HepG2 (cell line): Measurements from ENCODE around the gene PGM3. TPM values are rescaled to one million over a fixed set of nuclear protein-coding genes. Genes with fewer than 3 reads are reported as not detected.

Experiments used
- BRD4 ChIP-seq: sonication (generic); formaldehyde crosslinking; IDR thresholded peaks from 2 replicates; pipeline ENCODE4 v1.4.0; 2020; ENCODE audit warnings: missing genetic modification reagents
- DZIP1 ChIP-seq: sonication (generic); formaldehyde crosslinking; IDR thresholded peaks from 2 replicates; pipeline ENCODE4 v1.5.0; 2020; ENCODE audit warnings: mild to moderate bottlenecking, missing genetic modification reagents
- ESRRA ChIP-seq: sonication (generic); formaldehyde crosslinking; IDR thresholded peaks from 2 replicates; pipeline ENCODE4 v1.5.1; 2020; ENCODE audit warnings: mild to moderate bottlenecking, low read depth, missing genetic modification reagents
- IRF2 ChIP-seq: IDR thresholded peaks from 2 replicates; pipeline ENCODE4 v1.6.1; 2018; ENCODE audit warnings: missing genetic modification reagents, missing compliant biosample characterization
- MAFK ChIP-seq, 2 experiments: IDR thresholded peaks in 1 of 2; conservative IDR thresholded peaks in 1 of 2; 2 replicates each; pipeline ENCODE4 v1.6.1; 2011; ENCODE audit warnings: improper control_type of control experiment in 2 of 2, low read length in 2 of 2
- NCOA1 ChIP-seq: sonication (generic); formaldehyde crosslinking; IDR thresholded peaks from 2 replicates; pipeline ENCODE4 v1.9.0; 2021; ENCODE audit warnings: missing genetic modification reagents
- NONO ChIP-seq, 2 experiments: fragments of 450-650 bp in 1 of 2; sonication (generic) in 1 of 2; formaldehyde crosslinking in 1 of 2; IDR thresholded peaks in 1 of 2; conservative IDR thresholded peaks in 1 of 2; 2 replicates each; pipeline versions ENCODE4 v1.6.1 to v1.8.0; 2017 to 2022; ENCODE audit warnings: mild to moderate bottlenecking in 1 of 2, missing genetic modification reagents in 1 of 2, moderate library complexity in 1 of 2
- SALL2 ChIP-seq: sonication (generic); formaldehyde crosslinking; IDR thresholded peaks from 2 replicates; pipeline ENCODE4 v1.8.1; 2023; ENCODE audit warnings: mild to moderate bottlenecking, missing genetic modification reagents, inconsistent platforms
- SRY ChIP-seq: sonication (generic); formaldehyde crosslinking; IDR thresholded peaks from 2 replicates; pipeline ENCODE4 v1.8.0; 2022; ENCODE audit warnings: mild to moderate bottlenecking, missing genetic modification reagents
- TBP ChIP-seq: sonication (generic); formaldehyde crosslinking; IDR thresholded peaks from 2 replicates; pipeline ENCODE4 v1.5.0; 2020; ENCODE audit warnings: missing genetic modification reagents
- ZBTB2 ChIP-seq: sonication (generic); formaldehyde crosslinking; IDR thresholded peaks from 2 replicates; pipeline ENCODE4 v1.8.0; 2022; ENCODE audit warnings: low read depth, missing genetic modification reagents
- ZBTB43 ChIP-seq: sonication (generic); formaldehyde crosslinking; conservative IDR thresholded peaks from 2 replicates; pipeline ENCODE4 v1.4.0; 2020; ENCODE audit warnings: missing genetic modification reagents
- ZFP62 ChIP-seq: sonication (generic); formaldehyde crosslinking; IDR thresholded peaks from 2 replicates; pipeline ENCODE4 v1.4.0; 2020; ENCODE audit warnings: missing genetic modification reagents
- ZIK1 ChIP-seq: sonication (generic); formaldehyde crosslinking; IDR thresholded peaks from 2 replicates; pipeline ENCODE4 v1.5.0; 2020; ENCODE audit warnings: mild to moderate bottlenecking, low read depth, missing genetic modification reagents, borderline replicate concordance
- ZNF235 ChIP-seq: sonication (generic); formaldehyde crosslinking; IDR thresholded peaks from 2 replicates; pipeline ENCODE4 v1.8.1; 2023; ENCODE audit warnings: mild to moderate bottlenecking, missing genetic modification reagents, borderline replicate concordance
- ZNF3 ChIP-seq: IDR thresholded peaks from 2 replicates; pipeline ENCODE4 v1.7.0; 2017; ENCODE audit warnings: inconsistent platforms
- ZNF496 ChIP-seq: sonication (generic); formaldehyde crosslinking; IDR thresholded peaks from 2 replicates; pipeline ENCODE4 v1.8.1; 2023; ENCODE audit warnings: mild to moderate bottlenecking, moderate library complexity, missing genetic modification reagents; ENCODE audit not compliant: insufficient replicate concordance
- ZNF589 ChIP-seq: sonication (generic); formaldehyde crosslinking; conservative IDR thresholded peaks from 2 replicates; pipeline ENCODE4 v1.8.0; 2022; ENCODE audit warnings: mild to moderate bottlenecking, moderate library complexity, missing genetic modification reagents
- ZNF629 ChIP-seq: sonication (generic); formaldehyde crosslinking; conservative IDR thresholded peaks from 2 replicates; pipeline ENCODE4 v1.5.0; 2020; ENCODE audit warnings: missing genetic modification reagents
- ZNF703 ChIP-seq: sonication (generic); formaldehyde crosslinking; IDR thresholded peaks from 2 replicates; pipeline ENCODE4 v1.5.1; 2020; ENCODE audit warnings: missing genetic modification reagents, mild to moderate bottlenecking, moderate library complexity, borderline replicate concordance
- ZNF747 ChIP-seq: sonication (generic); formaldehyde crosslinking; IDR thresholded peaks from 2 replicates; pipeline ENCODE4 v1.8.1; 2023; ENCODE audit warnings: missing genetic modification reagents, mild to moderate bottlenecking, borderline replicate concordance
- ZNF790 ChIP-seq: sonication (generic); formaldehyde crosslinking; IDR thresholded peaks from 2 replicates; pipeline ENCODE4 v1.8.0; 2022; ENCODE audit warnings: missing genetic modification reagents, mild to moderate bottlenecking, borderline replicate concordance
- polyA plus RNA-seq, 8 experiments: library from polyadenylated mRNA; depleted of rRNA in 3 of 8; stranded (reverse) in 7 of 8; unstranded in 1 of 8; fragments of >200 nt; fragmentation: Illumina TruSeq in 4 of 8; extraction: Trizol in 4 of 8; gene quantifications; 2 replicates each; pipeline versions ENCODE4 v1.2.1 to v1.2.3, GENCODE V29; 2011 to 2016; ENCODE audit warnings: low read depth in 4 of 8, missing spikeins in 1 of 8, mixed read lengths in 1 of 8; ENCODE audit not compliant: insufficient read depth in 1 of 8
- total RNA-seq, 5 experiments: library from RNA; depleted of rRNA; stranded (reverse); fragments of >200 nt; fragmentation: Illumina TruSeq; extraction: Trizol; gene quantifications; 2 replicates each; pipeline ENCODE4 v1.2.3, GENCODE V29; 2016; ENCODE audit warnings: low read depth in 1 of 5

The PGM3 gene
- total and polyA plus RNA-seq, 2 of the 13 experiments (the other 11 are each of a cell fraction or from before 2014, with no cell fraction given) = 72.5 to 163 TPM

GRCh38 chr6:83192871-83193746, at the start of gene PGM3, which contains the start of gene RWDD2A (continued):
- TF ChIP-seq DZIP1 (CRISPR knock-in tag) = peak; percentile 90; the same call in 1 of the 2 replicates
- peak; percentile 73 for TF ChIP-seq SALL2 (CRISPR knock-in tag)
- no peak for TF ChIP-seq MAFK (conservative IDR thresholded peaks at IDR 0.05 in 1 of 2, IDR thresholded peaks at IDR 0.05 in 1 of 2; ENCODE audit: low read length in 2 of 2)
- TF ChIP-seq ZIK1 (CRISPR knock-in tag) = peak; percentile 78
- TF ChIP-seq ZBTB2 (CRISPR knock-in tag) = no peak
- peak; percentile 88 for TF ChIP-seq BRD4 (CRISPR knock-in tag)
- no peak for TF ChIP-seq ESRRA
- peak; percentile 74; the same call in 1 of the 2 replicates for TF ChIP-seq SRY (CRISPR knock-in tag)
- TF ChIP-seq ZFP62 (CRISPR knock-in tag) = no peak
- no peak for TF ChIP-seq ZNF703 (CRISPR knock-in tag)
- TF ChIP-seq NONO (IDR thresholded peaks at IDR 0.05) = no peak
- peak; percentile 76 for TF ChIP-seq NONO (CRISPR knock-in tag; conservative IDR thresholded peaks at IDR 0.05)
- TF ChIP-seq TBP = no peak
- peak; percentile 31; the same call in 1 of the 2 replicates for TF ChIP-seq ZNF747 (CRISPR knock-in tag)
- no peak for TF ChIP-seq ZNF629 (CRISPR knock-in tag)
- no peak for TF ChIP-seq ZNF496 (CRISPR knock-in tag)
- TF ChIP-seq IRF2 (CRISPR knock-in tag) = peak; percentile 46; the same call in 1 of the 2 replicates
- peak; percentile 56; the same call in 1 of the 2 replicates for TF ChIP-seq ZNF790
- no peak for TF ChIP-seq ZNF589 (CRISPR knock-in tag)
- no peak for TF ChIP-seq ZNF3 (CRISPR knock-in tag)
- peak; percentile 64; the same call in 1 of the 2 replicates for TF ChIP-seq ZBTB43 (CRISPR knock-in tag)
- 0 out of 2 replicates have a peak, but pooled peaks have one; percentile 45 for TF ChIP-seq ZNF235 (CRISPR knock-in tag)
- no peak for TF ChIP-seq NCOA1 (CRISPR knock-in tag)
